Measurements from ENCODE around the gene AXDND1.
A peak's percentile ranks its signal among the peaks of the same experiment; 100 is the strongest.

AXDND1 gene

DNA sequence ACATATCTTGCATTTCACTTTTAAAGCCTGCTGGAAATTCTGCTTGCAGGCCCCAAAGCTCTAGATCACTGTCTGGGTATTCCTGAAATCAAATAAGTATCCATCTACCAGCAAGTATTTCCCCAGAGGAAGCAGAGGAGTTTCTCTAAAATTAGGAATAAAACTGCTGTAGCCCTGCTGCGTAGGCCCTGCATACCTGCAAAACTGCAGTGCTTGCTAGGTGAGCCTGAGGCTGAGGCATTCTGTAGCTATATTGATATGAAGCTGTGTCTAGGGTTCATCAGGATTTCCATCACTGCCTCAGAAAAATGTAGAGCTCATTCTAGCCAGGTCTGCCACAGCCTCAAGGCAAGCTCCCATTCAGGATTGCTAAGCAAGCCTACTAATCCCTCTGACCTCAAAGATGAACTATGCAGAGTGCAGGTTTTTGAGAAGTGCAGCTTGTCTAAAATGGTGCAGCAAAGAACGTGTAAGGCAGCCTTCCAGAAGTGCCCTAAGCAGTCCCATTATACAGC is 181.3 kb downstream of the AXDND1 start:
- CTCF ChIA-PET, result no interaction called here
- POLR2A ChIA-PET, result no interaction called here

DNA sequence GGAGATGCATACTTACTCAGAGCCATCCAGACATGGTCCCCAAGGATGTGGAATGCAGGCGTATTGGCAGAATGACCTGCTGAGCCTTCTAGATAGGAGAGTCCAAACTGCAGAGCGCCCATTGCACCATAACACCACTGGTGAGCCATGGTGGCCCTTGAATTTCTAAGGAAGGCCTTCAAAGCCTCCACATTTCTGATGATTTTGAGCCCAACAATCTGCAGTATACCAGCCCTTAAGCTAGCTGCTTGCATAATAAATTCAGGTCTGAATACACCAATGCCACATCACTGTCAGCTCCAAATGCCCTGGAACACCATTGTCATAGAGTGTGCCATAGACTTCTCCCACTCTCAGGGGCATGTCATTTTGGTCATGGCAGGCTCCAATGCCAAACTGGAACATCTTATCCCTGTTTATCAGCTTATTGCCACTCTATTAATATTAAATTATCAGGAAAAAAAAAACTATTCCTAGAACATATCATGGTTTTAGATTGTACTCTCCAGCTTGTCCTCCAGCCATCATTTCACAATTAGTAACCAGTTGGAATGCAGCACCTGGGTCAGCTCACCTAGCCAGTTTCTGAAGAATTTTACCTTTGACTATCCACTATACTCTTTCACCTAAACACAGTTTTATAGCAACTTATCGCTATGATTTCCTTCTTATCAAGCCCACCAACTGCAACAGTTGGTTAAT is 183.0 kb downstream of the AXDND1 start:
- TF ChIP-seq, protein P1, sequence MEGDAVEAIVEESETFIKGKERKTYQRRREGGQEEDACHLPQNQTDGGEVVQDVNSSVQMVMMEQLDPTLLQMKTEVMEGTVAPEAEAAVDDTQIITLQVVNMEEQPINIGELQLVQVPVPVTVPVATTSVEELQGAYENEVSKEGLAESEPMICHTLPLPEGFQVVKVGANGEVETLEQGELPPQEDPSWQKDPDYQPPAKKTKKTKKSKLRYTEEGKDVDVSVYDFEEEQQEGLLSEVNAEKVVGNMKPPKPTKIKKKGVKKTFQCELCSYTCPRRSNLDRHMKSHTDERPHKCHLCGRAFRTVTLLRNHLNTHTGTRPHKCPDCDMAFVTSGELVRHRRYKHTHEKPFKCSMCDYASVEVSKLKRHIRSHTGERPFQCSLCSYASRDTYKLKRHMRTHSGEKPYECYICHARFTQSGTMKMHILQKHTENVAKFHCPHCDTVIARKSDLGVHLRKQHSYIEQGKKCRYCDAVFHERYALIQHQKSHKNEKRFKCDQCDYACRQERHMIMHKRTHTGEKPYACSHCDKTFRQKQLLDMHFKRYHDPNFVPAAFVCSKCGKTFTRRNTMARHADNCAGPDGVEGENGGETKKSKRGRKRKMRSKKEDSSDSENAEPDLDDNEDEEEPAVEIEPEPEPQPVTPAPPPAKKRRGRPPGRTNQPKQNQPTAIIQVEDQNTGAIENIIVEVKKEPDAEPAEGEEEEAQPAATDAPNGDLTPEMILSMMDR (IDR thresholded peaks at IDR 0.05; ENCODE audit: insufficient read depth, low read length, missing control alignments), result no peak
- no peak for DNase-seq (ENCODE audit: low read depth, low spot score)
- POLR2A ChIA-PET, result no interaction called here
- H3K4me3 ChIP-seq (ENCODE audit: low read depth, low read length), result no peak overlapping the region
- CTCF ChIA-PET, result no interaction called here

More for the DNA sequence above, 181.3 kb downstream of the AXDND1 start:
- H3K4me3 ChIP-seq (ENCODE audit: low read depth, low read length), result no peak overlapping the region
- TF ChIP-seq, protein P1 (IDR thresholded peaks at IDR 0.05; ENCODE audit: insufficient read depth, low read length, missing control alignments), result no peak
- DNase-seq (ENCODE audit: low read depth, low spot score), result no peak

DNA sequence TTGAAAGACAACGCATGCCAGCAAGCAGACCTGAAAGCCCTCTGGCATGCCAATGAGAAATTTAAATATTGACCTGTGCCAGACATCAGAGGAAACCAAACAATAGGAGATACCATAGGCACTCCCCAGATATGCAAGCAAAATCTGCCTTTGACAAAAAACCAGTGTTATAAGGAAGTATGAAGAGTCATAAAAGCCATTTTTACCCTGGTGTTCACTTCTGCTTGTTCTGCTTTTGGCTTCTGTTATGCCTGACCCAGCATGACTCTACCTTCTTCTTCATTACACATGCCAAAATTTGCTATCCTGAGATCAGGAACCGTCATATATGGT is 183.6 kb downstream of the AXDND1 start:
- ChIA-PET POLR2A (no interaction called here), CTCF (no interaction called here)

DNA sequence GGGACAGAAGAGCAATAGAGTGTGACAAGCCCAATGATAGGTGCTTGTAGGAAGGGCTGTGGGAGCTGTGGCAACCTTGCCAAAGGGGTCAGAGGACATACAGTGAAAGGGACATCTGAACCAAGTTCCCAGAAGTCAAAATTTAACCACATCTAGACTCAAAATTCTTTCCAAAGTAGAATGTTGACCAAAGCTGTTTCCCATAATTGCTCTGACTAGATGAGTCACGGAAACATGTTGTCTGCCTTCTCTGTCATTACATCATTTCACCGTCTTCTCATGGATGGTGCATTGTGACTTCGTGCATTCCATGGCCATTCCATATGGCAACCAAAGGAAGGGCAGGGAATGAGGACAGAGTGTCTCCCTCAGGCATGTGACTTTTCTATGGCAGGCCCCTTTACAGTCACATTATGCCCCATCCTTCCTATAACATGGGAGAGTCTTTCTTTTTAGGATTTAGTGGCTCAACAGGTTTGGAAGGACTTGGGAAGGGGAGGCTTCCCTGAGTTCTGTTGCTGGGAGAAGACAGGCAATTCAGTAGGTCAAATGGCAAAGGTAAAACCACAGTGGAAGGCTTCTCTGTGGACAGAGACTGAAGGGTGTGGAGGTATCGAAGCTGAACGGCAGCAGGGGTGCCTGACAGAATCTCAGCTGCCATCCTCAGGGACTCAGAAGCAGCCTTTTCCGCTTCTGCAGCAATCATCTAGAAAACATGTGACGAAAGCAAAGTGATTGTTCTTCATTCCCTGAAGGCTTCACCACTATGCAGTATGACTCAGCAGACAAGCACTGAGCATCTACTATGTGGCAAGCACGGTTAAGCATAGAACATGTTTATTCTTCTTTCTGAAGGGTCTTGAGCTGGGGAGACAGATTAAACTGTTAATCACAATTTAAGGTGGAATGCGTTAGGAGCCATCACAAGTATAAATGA is 185.2 kb downstream of the AXDND1 start:
- ChIA-PET POLR2A (no interaction called here), CTCF (no interaction called here)
- TF ChIP-seq, protein P1 (IDR thresholded peaks at IDR 0.05; ENCODE audit: insufficient read depth, low read length, missing control alignments), result no peak
- peak; percentile 28 for DNase-seq (ENCODE audit: low read depth, low spot score)
- no peak overlapping the region for H3K4me3 ChIP-seq (ENCODE audit: low read depth, low read length)

More for the DNA sequence above, 183.6 kb downstream of the AXDND1 start:
- H3K4me3 ChIP-seq (ENCODE audit: low read depth, low read length), result no peak overlapping the region
- TF ChIP-seq, protein P1 (IDR thresholded peaks at IDR 0.05; ENCODE audit: insufficient read depth, low read length, missing control alignments), result no peak
- DNase-seq (ENCODE audit: low read depth, low spot score), result no peak

DNA sequence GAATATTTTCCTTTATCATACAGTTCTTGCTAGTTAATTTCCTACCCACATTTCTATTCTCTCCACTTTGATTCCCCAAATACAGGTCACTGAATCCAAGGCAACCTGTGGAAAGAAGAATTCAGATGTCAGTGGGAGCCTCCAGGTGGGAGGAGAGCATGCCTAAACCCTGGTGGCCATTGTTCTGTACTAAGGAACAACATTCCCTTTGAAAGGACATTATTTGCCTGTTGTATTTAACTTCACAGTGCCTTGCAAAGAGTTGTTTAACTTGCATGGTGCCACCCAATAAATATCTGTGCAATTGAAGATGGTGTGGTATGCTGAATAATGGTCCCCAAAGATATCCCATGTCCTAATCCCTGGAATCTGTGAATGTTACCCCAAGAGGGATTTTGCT is 188.7 kb downstream of the AXDND1 start:
- H3K4me3 ChIP-seq (ENCODE audit: low read depth, low read length), result no peak overlapping the region
- POLR2A ChIA-PET, result no interaction called here
- TF ChIP-seq, protein P1 (IDR thresholded peaks at IDR 0.05; ENCODE audit: insufficient read depth, low read length, missing control alignments), result no peak
- CTCF ChIA-PET, result no interaction called here
- DNase-seq (ENCODE audit: low read depth, low spot score), result no peak

DNA sequence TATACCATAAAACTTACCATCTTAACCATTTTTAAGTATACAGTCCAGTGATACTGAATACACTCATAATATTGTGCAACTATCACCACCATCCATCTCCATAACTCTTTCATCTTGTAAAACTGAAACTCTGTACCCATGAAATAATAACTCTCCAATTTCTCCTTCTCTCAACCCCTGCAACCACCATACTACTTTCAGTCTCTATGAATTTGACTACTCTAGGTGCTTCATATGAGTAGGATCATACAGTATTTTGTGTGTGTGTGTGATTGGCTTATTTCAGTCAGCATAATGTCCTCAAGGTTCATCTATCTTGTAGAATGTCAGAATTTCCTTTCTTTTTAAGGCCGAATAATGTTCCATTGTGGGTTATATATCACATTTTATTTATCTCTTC is 192.3 kb downstream of the AXDND1 start:
- no peak for DNase-seq (ENCODE audit: low read depth, low spot score)
- H3K4me3 ChIP-seq (ENCODE audit: low read depth, low read length), result no peak overlapping the region
- TF ChIP-seq, protein P1 (IDR thresholded peaks at IDR 0.05; ENCODE audit: insufficient read depth, low read length, missing control alignments), result no peak
- POLR2A ChIA-PET, result no interaction called here
- CTCF ChIA-PET, result no interaction called here
